BLaER1 treated with 17β-estradiol and CSF1 and Interleukin-3, amounts not matched to agents 10 nM and 100 nM (cell line): ENCODE measurements around the gene DLX2.
A peak's percentile ranks its signal among the peaks of the same experiment; 100 is the strongest.

Experiments used
- H3K27ac ChIP-seq, 11 experiments: shearing (Covaris generic); formaldehyde crosslinking; 2 replicates each; pipeline ENCODE4 v1.8.1; 2022
- H3K27me3 ChIP-seq, 11 experiments: shearing (Covaris generic); formaldehyde crosslinking; 2 replicates each; pipeline ENCODE4 v1.8.1; 2022
- H3K36me3 ChIP-seq, 11 experiments: shearing (Covaris generic); formaldehyde crosslinking; 2 replicates each; pipeline ENCODE4 v1.8.1; 2022
- H3K4me1 ChIP-seq, 10 experiments: shearing (Covaris generic); formaldehyde crosslinking; 2 replicates each; pipeline ENCODE4 v1.8.1; 2022
- H3K4me2 ChIP-seq, 11 experiments: shearing (Covaris generic); formaldehyde crosslinking; 2 replicates each; pipeline ENCODE4 v1.8.1; 2022
- H3K4me3 ChIP-seq, 10 experiments: shearing (Covaris generic); formaldehyde crosslinking; 2 replicates each; pipeline ENCODE4 v1.8.1; 2022
- H3K9ac ChIP-seq, 11 experiments: shearing (Covaris generic); formaldehyde crosslinking; 2 replicates each; pipeline ENCODE4 v1.8.1; 2022
- H3K9me3 ChIP-seq, 11 experiments: shearing (Covaris generic); formaldehyde crosslinking; replicated peaks in 1 of 11; 2 replicates each; pipeline ENCODE4 v1.8.1; 2022
- H4K20me1 ChIP-seq, 11 experiments: shearing (Covaris generic); formaldehyde crosslinking; 2 replicates each; pipeline ENCODE4 v1.8.1; 2022
- Cebpa-rat ChIP-seq, 11 experiments: shearing (Covaris generic); IDR thresholded peaks; 2 replicates each; pipeline ENCODE4 v1.8.1; 2022

Gene DLX2

GRCh38 chr2:172109988-172110811 lies 7.5 kb upstream of the DLX2 start:
- Histone ChIP-seq H4K20me1 (peaks cover 0 to 43% (median 30%) of the 10 kb centered on the region in 11 experiments; a peak in 17 of 22 replicates), H3K27me3 (peaks cover 53 to 68% (median 62%) of the 10 kb centered on the region in 11 experiments), H3K4me1 (peaks cover 7 to 12% (median 9%) of the 10 kb centered on the region in 10 experiments; a peak in 13 of 20 replicates), H3K4me3 (no peak overlapping the region), H3K27ac (no peak overlapping the region), H3K9ac (no peak overlapping the region), H3K9me3 (no peaks in the 10 kb centered on the region; a peak in 1 of 22 replicates), H3K36me3 (no peaks in the 10 kb centered on the region), H3K4me2 (no peak overlapping the region)
- no peak for TF ChIP-seq Cebpa-rat (IDR thresholded peaks at IDR 0.05)

DNA sequence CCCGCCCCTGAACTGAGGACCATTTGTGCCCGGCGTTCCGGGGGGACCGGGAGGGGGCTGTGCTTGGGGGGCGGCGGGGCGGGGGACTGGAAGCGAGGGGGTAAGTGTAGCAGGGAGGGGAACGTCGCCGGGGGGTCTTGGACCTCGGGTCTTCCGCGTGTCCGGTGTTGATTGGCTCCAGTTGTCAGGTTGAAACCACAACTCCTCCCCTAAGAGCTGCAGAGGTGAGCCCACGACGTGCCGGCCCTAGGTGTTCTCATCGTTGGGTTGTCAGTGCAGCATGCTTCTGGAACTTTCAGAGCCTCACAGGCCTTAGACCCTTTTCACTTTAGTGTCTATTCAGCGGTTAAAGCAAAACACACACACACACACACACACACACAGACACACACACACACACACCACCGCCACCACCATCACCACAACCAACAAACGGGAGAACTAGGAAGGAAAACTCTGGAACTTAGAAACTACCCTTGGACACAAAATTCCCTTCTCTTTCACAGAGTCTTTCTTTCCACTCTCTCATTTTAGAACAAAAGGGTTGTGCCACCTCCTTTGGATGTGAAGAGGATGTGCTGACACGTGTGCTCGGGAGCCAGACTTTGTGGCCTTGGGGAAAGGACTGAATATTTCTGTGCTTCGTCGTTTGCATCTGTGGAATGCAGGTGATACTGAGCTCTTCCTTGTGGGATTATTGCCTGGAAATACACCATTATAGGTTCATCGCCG lies 6.7 kb upstream of the DLX2 start:
- Histone ChIP-seq H3K4me3 (no peak overlapping the region), H3K9me3 (no peaks in the 10 kb centered on the region; a peak in 1 of 22 replicates), H3K4me2 (no peak overlapping the region), H3K4me1 (peaks cover 7 to 12% (median 9%) of the 10 kb centered on the region in 10 experiments; a peak in 13 of 20 replicates), H3K27ac (no peak overlapping the region), H3K27me3 (peaks cover 61 to 75% (median 70%) of the 10 kb centered on the region in 11 experiments), H3K9ac (no peak overlapping the region), H3K36me3 (no peaks in the 10 kb centered on the region), H4K20me1 (peaks cover 0 to 44% (median 31%) of the 10 kb centered on the region in 11 experiments; a peak in 17 of 22 replicates)
- no peak for TF ChIP-seq Cebpa-rat (IDR thresholded peaks at IDR 0.05)

GRCh38 chr2:172108587-172108930 lies 5.9 kb upstream of the DLX2 start:
- H4K20me1 ChIP-seq = peaks cover 0 to 45% (median 32%) of the 10 kb centered on the region in 11 experiments; a peak in 17 of 22 replicates
- no peak overlapping the region for H3K4me3 ChIP-seq
- H3K36me3 ChIP-seq = no peaks in the 10 kb centered on the region
- H3K9me3 ChIP-seq = no peaks in the 10 kb centered on the region; a peak in 1 of 22 replicates
- peaks cover 70 to 84% (median 78%) of the 10 kb centered on the region in 11 experiments for H3K27me3 ChIP-seq
- H3K4me1 ChIP-seq = peaks cover 9 to 14% (median 11%) of the 10 kb centered on the region in 10 experiments; a peak in 16 of 20 replicates
- H3K4me2 ChIP-seq = no peak overlapping the region
- no peak overlapping the region for H3K27ac ChIP-seq
- TF ChIP-seq Cebpa-rat (IDR thresholded peaks at IDR 0.05) = no peak
- no peak overlapping the region for H3K9ac ChIP-seq

GRCh38 chr2:172107690-172108586 lies 5.2 kb upstream of the DLX2 start:
- no peak for TF ChIP-seq Cebpa-rat (IDR thresholded peaks at IDR 0.05)
- H3K27ac ChIP-seq = no peak overlapping the region
- H3K27me3 ChIP-seq = peaks cover 76 to 90% (median 85%) of the 10 kb centered on the region in 11 experiments
- H3K4me3 ChIP-seq = no peak overlapping the region
- no peak overlapping the region for H3K9ac ChIP-seq
- no peaks in the 10 kb centered on the region; a peak in 1 of 22 replicates for H3K9me3 ChIP-seq
- peaks cover 0 to 52% (median 32%) of the 10 kb centered on the region in 11 experiments; a peak in 17 of 22 replicates for H4K20me1 ChIP-seq
- H3K36me3 ChIP-seq = no peaks in the 10 kb centered on the region
- no peak overlapping the region for H3K4me2 ChIP-seq
- H3K4me1 ChIP-seq = peaks cover 14 to 20% (median 18%) of the 10 kb centered on the region in 10 experiments; a peak in 18 of 20 replicates

- Histone ChIP-seq H3K4me1 (peaks cover 28 to 33% (median 31%) of the 10 kb centered on the region in 10 experiments), H3K27ac (no peak overlapping the region), H3K9ac (no peak overlapping the region), H3K9me3 (no peaks in the 10 kb centered on the region; a peak in 1 of 22 replicates), H3K4me2 (peak overlapping the region; percentile 32 to 92 (median 72); a peak in 21 of 22 replicates), H4K20me1 (peaks cover 5 to 65% (median 45%) of the 10 kb centered on the region in 11 experiments; a peak in 20 of 22 replicates), H3K27me3 (peaks cover 91 to 99% (median 97%) of the 10 kb centered on the region in 11 experiments), H3K4me3 (peak overlapping the region in 9 of 10 experiments; percentile 19 to 58 (median 44); a peak in 18 of 20 replicates), H3K36me3 (no peaks in the 10 kb centered on the region)
- no peak for TF ChIP-seq Cebpa-rat (IDR thresholded peaks at IDR 0.05)
These were observed 3.6 kb upstream of the DLX2 start for GRCh38 chr2:172106108-172106961.

- Histone ChIP-seq H3K4me1 (peaks cover 35 to 41% (median 38%) of the 10 kb centered on the region in 10 experiments), H3K27ac (no peak overlapping the region), H3K4me3 (peak overlapping the region in 1 of 10 experiments; percentile 58; a peak in 1 of 20 replicates), H3K27me3 (peaks cover 98 to 100% (median 100%) of the 10 kb centered on the region in 11 experiments), H3K4me2 (peak overlapping the region in 9 of 11 experiments; percentile 61 to 92 (median 78); a peak in 10 of 22 replicates), H3K36me3 (no peaks in the 10 kb centered on the region), H3K9ac (no peak overlapping the region), H4K20me1 (peaks cover 6 to 72% (median 52%) of the 10 kb centered on the region in 11 experiments; a peak in 20 of 22 replicates), H3K9me3 (no peaks in the 10 kb centered on the region; a peak in 1 of 22 replicates)
- TF ChIP-seq Cebpa-rat (IDR thresholded peaks at IDR 0.05) = no peak
These were observed 2.9 kb upstream of the DLX2 start for GRCh38 chr2:172105471-172106107.
